HG03139 (cell line): ENCODE measurements around the gene DAPK1.

ENCODE experiments used
- ATAC-seq: cut with Tn5 transposase; IDR thresholded peaks from one replicate; pipeline ENCODE4 v1.9.1; 2021; ENCODE audit not compliant: unreplicated experiment

DAPK1 gene

GRCh38 chr9:87662808-87663528 lies 165.3 kb downstream of the DAPK1 start:
- no peak for ATAC-seq

GRCh38 chr9:87663556-87663955 lies 165.9 kb downstream of the DAPK1 start:
- ATAC-seq = no peak

GRCh38 chr9:87664153-87665060 lies 166.7 kb downstream of the DAPK1 start:
- no peak for ATAC-seq

- no peak for ATAC-seq
These were observed 167.8 kb downstream of the DAPK1 start for GRCh38 chr9:87665505-87665904.

GRCh38 chr9:87667164-87667738 lies 169.6 kb downstream of the DAPK1 start:
- no peak for ATAC-seq

GRCh38 chr9:87668222-87668621 lies 170.6 kb downstream of the DAPK1 start:
- no peak for ATAC-seq

- no peak for ATAC-seq
These were observed 171.1 kb downstream of the DAPK1 start for GRCh38 chr9:87668722-87669121.

- no peak for ATAC-seq
These were observed 173.1 kb downstream of the DAPK1 start for GRCh38 chr9:87670572-87671264.

- no peak for ATAC-seq
These were observed 173.8 kb downstream of the DAPK1 start for GRCh38 chr9:87671478-87671877.

GRCh38 chr9:87671925-87672324 lies 174.3 kb downstream of the DAPK1 start:
- no peak for ATAC-seq

- ATAC-seq = no peak
These were observed 174.9 kb downstream of the DAPK1 start for GRCh38 chr9:87672586-87672985.

GRCh38 chr9:87673446-87674120 lies 175.9 kb downstream of the DAPK1 start:
- ATAC-seq = no peak

GRCh38 chr9:87674565-87675299 lies 177.1 kb downstream of the DAPK1 start:
- no peak for ATAC-seq

GRCh38 chr9:87675906-87676515 lies 178.3 kb downstream of the DAPK1 start:
- no peak for ATAC-seq

- ATAC-seq = no peak
These were observed 179.5 kb downstream of the DAPK1 start for GRCh38 chr9:87676976-87677775.

- ATAC-seq = no peak
These were observed 180.3 kb downstream of the DAPK1 start for GRCh38 chr9:87677776-87678587.

- ATAC-seq = no peak
These were observed 181.1 kb downstream of the DAPK1 start for GRCh38 chr9:87678650-87679355.
